ENCODE data around the gene YBEY. TPM values are rescaled to one million over a fixed set of nuclear protein-coding genes. Genes with fewer than 3 reads are reported as not detected.

The YBEY gene
- total RNA-seq, 4 donors from 2014 or later, result 5.4 to 12.7 (median 9.3) TPM

GRCh38 chr21:46344219-46344915, 58.2 kb downstream of the YBEY start:
- ATAC-seq (ENCODE audit: low FRiP score) (no peak), DNase-seq (ENCODE audit: low spot score) (no peak)
- no peak for TF ChIP-seq CTCF (IDR thresholded peaks at IDR 0.05)

GRCh38 chr21:46345861-46346260, 59.7 kb downstream of the YBEY start:
- TF ChIP-seq CTCF (IDR thresholded peaks at IDR 0.05), result no peak
- ATAC-seq (ENCODE audit: low FRiP score) (no peak), DNase-seq (ENCODE audit: low spot score) (no peak)

- TF ChIP-seq CTCF (IDR thresholded peaks at IDR 0.05), result no peak
- DNase-seq (ENCODE audit: low spot score), result no peak
- no peak for ATAC-seq (ENCODE audit: low FRiP score)
Measured at GRCh38 chr21:46346296-46347202, 60.4 kb downstream of the YBEY start.

- DNase-seq (ENCODE audit: low spot score) (no peak), ATAC-seq (ENCODE audit: low FRiP score) (no peak)
- TF ChIP-seq CTCF (IDR thresholded peaks at IDR 0.05), result no peak
Measured at GRCh38 chr21:46347203-46347550, 61.0 kb downstream of the YBEY start.

Other genes with a start within 250 kb of the YBEY start
- gene COL6A2, start 188.2 kb upstream of the YBEY start, total RNA-seq, result 1,000 to 10,000 TPM in 1 of 4 donors, 100 to 1,000 TPM in 3; 480 to 1,153 (median 616) TPM
- gene FTCD, start 130.8 kb upstream of the YBEY start, total RNA-seq, result not detected
- 1 to 10 TPM in 3 of 4 donors, under 1 TPM in 1; 0.96 to 8.0 (median 2.8) TPM for gene SPATC1L, start 101.9 kb upstream of the YBEY start, total RNA-seq
- gene LSS, start 57.6 kb upstream of the YBEY start, total RNA-seq, result 100 to 1,000 TPM in 2 of 4 donors, 10 to 100 TPM in 2; 94.8 to 122 (median 108) TPM
- gene MCM3AP, start 731 bp upstream of the YBEY start, total RNA-seq, result 100 to 1,000 TPM in 1 of 4 donors, 10 to 100 TPM in 3; 63.8 to 129 (median 76.6) TPM
- 1 to 10 TPM in 2 of 4 donors, under 1 TPM in 2; 0.44 to 2.4 (median 0.91) TPM for gene C21orf58, start 37.5 kb downstream of the YBEY start, total RNA-seq
- gene PCNT, start 37.8 kb downstream of the YBEY start, total RNA-seq, result 10 to 100 TPM; 23.0 to 51.7 (median 24.4) TPM
- gene DIP2A, start 172.5 kb downstream of the YBEY start, total RNA-seq, result 10 to 100 TPM; 25.9 to 57.4 (median 33.3) TPM